B cell (primary cell): ENCODE data around the gene MINAR1. TPM values are rescaled to one million over a fixed set of nuclear protein-coding genes. Genes with fewer than 3 reads are reported as not detected.

Source experiments
- ATAC-seq: fragments of 200-7000 bp; cut with Tn5 transposase; one replicate; pipeline ENCODE4 v1.10.0; 2021; ENCODE audit warnings: low read depth, mild to moderate bottlenecking, moderate number of reproducible peaks, moderate library complexity
- CTCF ChIA-PET: fragments of 350-600 bp; sonication (Branson Sonifier 250); formaldehyde crosslinking; loops from one replicate; lab custom pipeline; 2021; ENCODE audit warnings: antibody characterized with exemption, inconsistent platforms; lab: Charles Lee
- POLR2A ChIA-PET: fragments of 350-600 bp; sonication (Branson Sonifier 250); formaldehyde crosslinking; loops from one replicate; lab custom pipeline; 2021; ENCODE audit warnings: antibody characterized with exemption; lab: Charles Lee
- DNase-seq: peaks from one replicate; pipeline ENCODE4 v3.0.0; 2013
- H2AFZ ChIP-seq: 2 replicates; pipeline ENCODE4 v1.6.1; 2012; ENCODE audit warnings: mild to moderate bottlenecking, low read depth, low read length; ENCODE audit not compliant: insufficient read depth, poor library complexity, severe bottlenecking
- H3K27ac ChIP-seq, 2 donors: 1 replicate in 1 of 2; 2 replicates in 1 of 2; pipeline ENCODE4 v1.5.1; 2012 to 2013; ENCODE audit warnings: low read length in 2 of 2, mild to moderate bottlenecking in 2 of 2, moderate library complexity in 1 of 2
- H3K27me3 ChIP-seq, 4 experiments: fragments of 200-600 bp in 1 of 4; sonication (generic) in 1 of 4; replicated peaks in 1 of 4; 1 replicate in 2 of 4; 2 replicates in 2 of 4; pipeline versions ENCODE4 v1.6.1 to v1.7.0; 2013 to 2016; ENCODE audit warnings: low read length in 3 of 4, mild to moderate bottlenecking in 2 of 4, mixed read lengths in 1 of 4, moderate library complexity in 1 of 4; ENCODE audit not compliant: insufficient read depth in 4 of 4, control insufficient read depth in 3 of 4; ENCODE audit errors: control extremely low read depth in 1 of 4
- H3K36me3 ChIP-seq, 2 experiments: replicated peaks in 1 of 2; 1 replicate in 1 of 2; 2 replicates in 1 of 2; pipeline versions ENCODE4 v1.6.1 to v1.7.1; 2013; ENCODE audit warnings: low read length in 1 of 2; ENCODE audit not compliant: insufficient read depth in 2 of 2, control insufficient read depth in 1 of 2; ENCODE audit errors: control extremely low read depth in 1 of 2, extremely low read depth in 1 of 2
- H3K4me1 ChIP-seq, 2 donors: fragments of 200-600 bp in 1 of 2; sonication (generic) in 1 of 2; 1 replicate in 1 of 2; 2 replicates in 1 of 2; pipeline versions ENCODE4 v1.5.1 to v1.6.1; 2013 to 2017; ENCODE audit warnings: low read length in 2 of 2; ENCODE audit not compliant: control insufficient read depth in 2 of 2, insufficient read depth in 2 of 2
- H3K4me2 ChIP-seq: replicated peaks from 2 replicates; pipeline ENCODE3; 2012; ENCODE audit warnings: mild to moderate bottlenecking, low read depth, low read length; ENCODE audit not compliant: poor library complexity, severe bottlenecking
- H3K4me3 ChIP-seq, 5 experiments: fragments of 200-600 bp in 1 of 5; sonication (generic) in 1 of 5; 1 replicate in 3 of 5; 2 replicates in 2 of 5; pipeline versions ENCODE4 v1.5.1 to v1.7.0; 2011 to 2016; ENCODE audit warnings: low read length in 4 of 5, mild to moderate bottlenecking in 4 of 5, low read depth in 2 of 5, control low read depth in 1 of 5, moderate library complexity in 1 of 5; ENCODE audit not compliant: insufficient read depth in 1 of 5; ENCODE audit errors: control extremely low read depth in 1 of 5, extremely low read depth in 1 of 5
- H3K79me2 ChIP-seq: fragments of 200-600 bp; sonication (generic); one replicate; pipeline ENCODE4 v1.6.0; 2016; ENCODE audit warnings: low read length; ENCODE audit not compliant: control insufficient read depth, insufficient read depth
- H3K9ac ChIP-seq: fragments of 200-600 bp; sonication (generic); 2 replicates; pipeline ENCODE4 v1.6.1; 2017; ENCODE audit warnings: mild to moderate bottlenecking, low read length, moderate library complexity
- H3K9me3 ChIP-seq, 3 donors: one replicate each; pipeline versions ENCODE4 v1.6.1 to v1.7.1; 2013; ENCODE audit warnings: low read length in 2 of 3; ENCODE audit not compliant: control insufficient read depth in 2 of 3, insufficient read depth in 1 of 3; ENCODE audit errors: control extremely low read depth in 1 of 3
- H4K20me1 ChIP-seq: 2 replicates; pipeline ENCODE4 v1.6.0; 2012; ENCODE audit warnings: mild to moderate bottlenecking, low read length; ENCODE audit not compliant: insufficient read depth, control insufficient read depth, poor library complexity, severe bottlenecking
- H3K27ac Mint-ChIP-seq: one replicate; pipeline ENCODE4 v1.8.0; 2021; ENCODE audit warnings: mixed read lengths
- H3K27me3 Mint-ChIP-seq: one replicate; pipeline ENCODE4 v1.8.0; 2021; ENCODE audit warnings: mixed read lengths
- H3K4me1 Mint-ChIP-seq: one replicate; pipeline ENCODE4 v1.8.0; 2021; ENCODE audit warnings: mixed read lengths
- H3K4me3 Mint-ChIP-seq: one replicate; pipeline ENCODE4 v1.8.0; 2021; ENCODE audit warnings: mixed read lengths
- H3K9me3 Mint-ChIP-seq: one replicate; pipeline ENCODE4 v1.8.0; 2022; ENCODE audit warnings: mixed read lengths; ENCODE audit not compliant: insufficient read depth
- EZH2 ChIP-seq: IDR thresholded peaks from 2 replicates; pipeline ENCODE4 v1.6.1; 2012; ENCODE audit warnings: borderline replicate concordance, low read depth, mild to moderate bottlenecking, moderate library complexity, low read length; ENCODE audit not compliant: insufficient read depth, poor library complexity, severe bottlenecking
- WGBS: methylation state at CpG from one replicate; pipeline ENCODE4 v1.1.5; 2013; ENCODE audit warnings: missing lambda C conversion rate; ENCODE audit not compliant: insufficient coverage; 5-methylcytosine and 5-hydroxymethylcytosine counted together
- intact Hi-C: fragments of 100-400 bp; cut with micrococcal nuclease; formaldehyde crosslinking; loops from one replicate; pipeline ENCODE4 v1.10.0; 2022
- polyA plus RNA-seq: library from polyadenylated mRNA; depleted of rRNA; stranded (reverse); fragments of >200 nt; gene quantifications from 2 replicates; pipeline ENCODE4 v1.2.3, GENCODE V29; 2012
- total RNA-seq, 2 donors: library from RNA; stranded (reverse); fragments of 120-200 nt in 1 of 2; gene quantifications; 1 replicate in 1 of 2; 2 replicates in 1 of 2; pipeline versions ENCODE4 v1.2.3 to v1.2.4, GENCODE V29; 2013 to 2022
- TF ChIP-seq, protein P1 (sequence below): fragments of 200-600 bp; IDR thresholded peaks from one replicate; pipeline ENCODE4 v1.8.0; 2022; ENCODE audit warnings: antibody characterized with exemption, mild to moderate bottlenecking

Gene MINAR1
- total and polyA plus RNA-seq, 2 donors (not counting 1 experiment from before 2014, with no cell fraction given), result 0.16 to 0.27 TPM

DNA sequence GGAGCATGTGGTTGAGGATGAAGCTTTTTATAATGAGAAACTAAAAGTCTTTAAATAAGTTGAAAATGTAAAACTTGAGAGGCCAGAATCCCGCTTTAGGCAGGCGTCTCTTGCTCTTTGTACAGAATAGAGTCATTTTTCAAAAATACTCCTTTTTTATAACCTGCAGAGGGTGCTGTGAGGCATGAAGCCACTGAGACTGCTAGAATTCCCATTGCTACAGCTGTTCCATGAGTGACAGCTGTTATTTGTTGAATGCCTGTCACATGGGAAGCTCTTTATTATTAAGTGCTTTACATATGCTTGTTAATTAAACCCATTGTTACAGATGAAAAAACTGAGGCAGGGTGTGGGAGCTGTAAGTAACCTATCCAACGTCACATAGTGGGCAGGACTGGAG is 18.5 kb downstream of the MINAR1 start:
- H3K9me3 Mint-ChIP-seq, result no peaks in the 10 kb centered on the region
- POLR2A ChIA-PET, result no interaction called here
- H3K4me1 Mint-ChIP-seq, result no peaks in the 10 kb centered on the region
- DNase-seq (no peak), ATAC-seq (no peak)
- H3K4me3 Mint-ChIP-seq, result no peak overlapping the region
- no peak overlapping the region for H3K9ac ChIP-seq
- H3K4me1 ChIP-seq, result no peaks in the 10 kb centered on the region
- TF ChIP-seq, protein P1, sequence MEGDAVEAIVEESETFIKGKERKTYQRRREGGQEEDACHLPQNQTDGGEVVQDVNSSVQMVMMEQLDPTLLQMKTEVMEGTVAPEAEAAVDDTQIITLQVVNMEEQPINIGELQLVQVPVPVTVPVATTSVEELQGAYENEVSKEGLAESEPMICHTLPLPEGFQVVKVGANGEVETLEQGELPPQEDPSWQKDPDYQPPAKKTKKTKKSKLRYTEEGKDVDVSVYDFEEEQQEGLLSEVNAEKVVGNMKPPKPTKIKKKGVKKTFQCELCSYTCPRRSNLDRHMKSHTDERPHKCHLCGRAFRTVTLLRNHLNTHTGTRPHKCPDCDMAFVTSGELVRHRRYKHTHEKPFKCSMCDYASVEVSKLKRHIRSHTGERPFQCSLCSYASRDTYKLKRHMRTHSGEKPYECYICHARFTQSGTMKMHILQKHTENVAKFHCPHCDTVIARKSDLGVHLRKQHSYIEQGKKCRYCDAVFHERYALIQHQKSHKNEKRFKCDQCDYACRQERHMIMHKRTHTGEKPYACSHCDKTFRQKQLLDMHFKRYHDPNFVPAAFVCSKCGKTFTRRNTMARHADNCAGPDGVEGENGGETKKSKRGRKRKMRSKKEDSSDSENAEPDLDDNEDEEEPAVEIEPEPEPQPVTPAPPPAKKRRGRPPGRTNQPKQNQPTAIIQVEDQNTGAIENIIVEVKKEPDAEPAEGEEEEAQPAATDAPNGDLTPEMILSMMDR, result no peak
- TF ChIP-seq EZH2, result no peak
- H3K27me3 Mint-ChIP-seq, result peaks cover 10% of the 10 kb centered on the region
- 100% methylated on average over 1 of the region's 3 CpGs for WGBS
- CTCF ChIA-PET, result no interaction called here
- H3K4me2 ChIP-seq, result no peak overlapping the region
- H3K27me3 ChIP-seq, result peaks cover 0 to 11% (median 3%) of the 10 kb centered on the region in 4 experiments
- H3K27ac ChIP-seq, result no peak overlapping the region
- intact Hi-C loops, result no loop called here
- H3K9me3 ChIP-seq, result peaks cover 0 to 7% (median 3%) of the 10 kb centered on the region in 3 donors
- H3K36me3 ChIP-seq, result no peaks in the 10 kb centered on the region
- H3K4me3 ChIP-seq, result no peak overlapping the region
- H4K20me1 ChIP-seq, result no peaks in the 10 kb centered on the region
- no peaks in the 10 kb centered on the region for H3K79me2 ChIP-seq
- no peak overlapping the region for H2AFZ ChIP-seq
- no peak overlapping the region for H3K27ac Mint-ChIP-seq

DNA sequence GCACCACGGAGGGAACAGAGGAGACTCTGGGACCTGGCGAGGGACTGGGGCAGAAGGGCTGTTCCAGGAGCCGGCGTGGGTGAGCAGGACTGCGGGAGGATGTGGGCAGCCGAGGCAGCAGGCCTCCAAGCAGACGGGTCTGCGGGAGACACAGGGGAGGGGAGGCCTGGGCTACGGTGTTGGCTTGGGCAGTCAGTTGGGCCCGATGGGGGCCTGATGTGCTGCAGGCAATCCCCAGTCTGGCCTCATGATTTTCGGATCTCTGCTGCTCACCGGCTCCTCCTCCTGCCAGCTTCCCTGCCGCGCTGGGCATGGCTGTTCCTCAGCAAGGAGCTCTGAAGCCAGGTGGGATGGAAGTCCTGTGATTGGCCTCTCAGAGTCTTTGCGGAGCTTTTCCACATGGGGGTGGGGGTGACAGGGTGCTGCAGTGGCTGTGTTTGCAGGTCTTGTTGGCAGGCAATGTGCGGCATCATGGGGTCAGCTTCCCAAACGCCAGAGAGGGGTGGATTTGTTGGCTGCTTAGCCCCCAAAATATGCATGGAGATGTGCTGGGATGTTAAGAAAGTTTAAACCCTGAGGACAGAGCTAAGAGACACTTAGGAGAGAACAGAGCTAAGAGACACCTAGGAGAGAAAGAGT is 19.3 kb downstream of the MINAR1 start:
- H3K9me3 ChIP-seq, result peaks cover 0 to 8% (median 0%) of the 10 kb centered on the region in 3 donors
- no peak overlapping the region for H3K4me2 ChIP-seq
- no peaks in the 10 kb centered on the region for H3K36me3 ChIP-seq
- POLR2A ChIA-PET, result no interaction called here
- Mint-ChIP-seq H3K4me1 (no peaks in the 10 kb centered on the region), H3K27ac (no peak overlapping the region), H3K27me3 (peaks cover 10% of the 10 kb centered on the region), H3K4me3 (no peak overlapping the region), H3K9me3 (no peaks in the 10 kb centered on the region)
- no peaks in the 10 kb centered on the region for H3K4me1 ChIP-seq
- H3K79me2 ChIP-seq, result no peaks in the 10 kb centered on the region
- DNase-seq (no peak), ATAC-seq (no peak)
- 63% methylated on average over 17 of the region's 17 CpGs for WGBS
- no peaks in the 10 kb centered on the region for H4K20me1 ChIP-seq
- H3K27ac ChIP-seq, result no peak overlapping the region
- CTCF ChIA-PET, result no interaction called here
- intact Hi-C loops, result no loop called here
- no peak overlapping the region for H3K9ac ChIP-seq
- peaks cover 0 to 11% (median 3%) of the 10 kb centered on the region in 4 experiments for H3K27me3 ChIP-seq
- TF ChIP-seq, protein P1, result no peak
- no peak for TF ChIP-seq EZH2
- H2AFZ ChIP-seq, result no peak overlapping the region
- H3K4me3 ChIP-seq, result no peak overlapping the region
